IPS-NIHi7 (cell line): ENCODE results near the gene FAM162A.
A peak's percentile ranks its signal among the peaks of the same experiment; 100 is the strongest.
"Not testable (repeated sequence)": the region's sequence is repeated elsewhere in the genome, so short reads cannot be mapped to it uniquely, and the experiment has no call there.

Experiments used
- DNase-seq: peaks from one replicate; pipeline ENCODE4 v3.0.0; 2012; ENCODE audit warnings: mixed read lengths; ENCODE audit errors: extremely low spot score

Gene FAM162A

DNA sequence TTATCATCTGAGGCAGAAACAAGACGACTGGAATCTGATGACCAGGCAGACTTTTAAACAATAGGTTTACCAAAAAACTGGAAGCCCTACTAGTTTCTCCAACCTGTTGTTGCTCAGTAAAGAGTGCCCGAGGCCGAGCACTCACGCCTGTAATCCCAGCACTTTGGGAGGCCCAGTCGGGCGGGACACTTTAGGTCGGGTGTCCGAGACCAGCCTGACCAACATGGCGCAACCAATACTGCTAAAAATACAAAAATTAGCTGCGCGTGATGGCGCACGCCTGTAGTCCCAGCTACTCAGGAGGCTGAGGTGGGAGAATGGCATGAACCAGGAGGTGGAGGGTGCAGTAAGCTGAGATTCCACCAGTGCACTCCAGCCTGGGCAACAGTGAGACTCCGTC lies 33.0 kb downstream of the FAM162A start:
- DNase-seq: no peak

DNA sequence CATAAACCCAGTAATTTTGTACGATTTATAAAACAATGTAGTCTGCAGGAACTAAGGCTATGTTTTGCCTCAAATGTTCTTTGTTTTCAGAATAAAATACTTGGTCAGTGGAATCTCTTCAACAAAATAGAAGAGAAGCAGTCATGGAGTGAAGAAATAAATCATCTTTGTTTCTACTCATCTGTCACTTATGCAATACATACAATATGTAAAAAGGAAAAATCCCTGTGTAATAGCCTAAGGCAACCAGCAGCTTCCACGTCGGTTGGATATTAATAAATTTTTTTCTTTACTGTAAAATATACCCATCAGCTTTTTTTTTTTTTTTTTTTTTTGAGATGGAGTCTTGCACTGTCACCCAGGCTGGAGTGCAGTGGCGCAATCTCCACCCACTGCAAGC lies 37.1 kb downstream of the FAM162A start:
- no peak for DNase-seq

DNA sequence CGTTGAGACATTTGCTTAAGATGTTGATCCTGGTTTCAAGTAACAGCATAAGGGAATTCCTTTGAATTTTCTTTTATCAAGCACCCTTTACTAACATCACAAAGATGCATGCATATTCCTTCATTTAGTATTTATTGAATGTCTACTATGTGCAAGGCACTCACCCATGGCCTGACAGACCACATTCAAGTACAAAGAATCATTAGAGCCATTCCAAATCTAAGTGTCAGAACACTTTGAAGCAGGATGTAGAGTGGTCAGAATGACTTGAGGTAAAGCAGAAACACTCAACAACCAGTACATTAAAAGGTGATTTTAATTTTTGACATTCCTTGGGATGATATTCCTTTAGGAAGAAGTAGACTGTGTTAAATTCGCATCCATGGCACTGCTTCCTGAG lies 37.9 kb downstream of the FAM162A start:
- no peak for DNase-seq

DNA sequence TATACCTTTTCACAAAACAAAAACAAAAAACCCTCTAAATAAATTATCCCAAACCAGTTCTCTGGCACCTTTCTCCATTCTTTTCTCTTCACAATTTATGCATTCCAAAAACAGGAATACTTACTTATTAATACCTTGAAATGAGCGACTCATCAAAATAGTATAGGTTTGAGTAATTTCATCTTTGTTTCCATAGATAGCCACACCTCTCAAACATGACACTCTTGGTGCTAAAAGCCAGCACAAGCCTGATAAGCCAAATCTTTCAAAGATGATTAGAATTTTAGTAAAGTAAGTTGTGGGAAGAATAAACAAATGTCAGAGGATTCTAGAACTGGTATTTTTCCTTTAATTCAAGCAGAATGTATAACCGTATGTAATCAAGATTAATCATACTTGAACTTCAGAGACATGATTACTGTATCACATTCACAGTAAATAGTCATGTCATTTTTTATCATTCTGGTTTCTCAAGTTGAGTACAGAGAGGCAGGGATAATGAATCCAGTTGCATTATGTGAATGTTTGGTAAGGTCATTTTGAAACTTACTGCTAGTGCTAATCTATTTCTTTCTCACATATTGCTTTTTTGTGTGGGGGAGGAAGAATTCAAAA lies 44.0 kb downstream of the FAM162A start:
- DNase-seq: no peak

DNA sequence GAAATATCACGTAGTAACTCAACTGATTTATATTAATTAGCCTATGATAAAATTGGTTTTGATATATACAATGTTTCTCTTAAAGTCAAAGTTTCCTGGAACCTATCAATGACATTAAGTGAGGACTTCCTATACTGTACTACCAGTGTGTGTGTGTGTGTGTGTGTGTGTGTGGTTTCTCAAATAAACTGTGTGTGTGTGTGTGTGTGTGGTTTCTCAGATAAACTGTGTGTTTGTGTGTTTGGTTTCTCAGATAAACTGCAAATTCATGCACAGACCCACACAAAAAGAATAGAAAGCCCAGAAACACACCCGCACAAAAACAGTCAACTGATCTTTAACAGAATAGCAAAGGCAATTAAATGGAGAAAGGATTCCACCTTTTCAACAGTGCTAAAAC lies 46.4 kb downstream of the FAM162A start:
- no peak for DNase-seq

DNA sequence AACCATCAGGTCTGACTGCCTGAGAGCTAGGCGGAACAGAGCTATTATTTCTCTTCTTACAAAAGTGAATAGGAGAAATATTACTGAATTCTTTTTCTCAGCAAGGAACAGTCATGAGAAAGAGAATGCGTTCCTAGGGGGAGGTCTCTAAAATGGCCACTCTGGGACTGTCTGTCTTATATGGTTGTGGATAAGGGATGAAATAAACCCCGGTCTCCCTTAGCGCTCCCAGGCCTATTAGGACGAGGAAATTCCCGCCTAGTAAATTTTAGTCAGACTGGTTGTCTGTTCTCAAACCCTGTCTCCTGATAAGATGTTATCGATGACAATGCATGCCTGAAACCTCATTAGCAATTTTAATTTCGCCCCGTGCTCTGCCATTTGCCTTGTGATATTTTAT lies 52.0 kb downstream of the FAM162A start:
- no peak for DNase-seq

DNA sequence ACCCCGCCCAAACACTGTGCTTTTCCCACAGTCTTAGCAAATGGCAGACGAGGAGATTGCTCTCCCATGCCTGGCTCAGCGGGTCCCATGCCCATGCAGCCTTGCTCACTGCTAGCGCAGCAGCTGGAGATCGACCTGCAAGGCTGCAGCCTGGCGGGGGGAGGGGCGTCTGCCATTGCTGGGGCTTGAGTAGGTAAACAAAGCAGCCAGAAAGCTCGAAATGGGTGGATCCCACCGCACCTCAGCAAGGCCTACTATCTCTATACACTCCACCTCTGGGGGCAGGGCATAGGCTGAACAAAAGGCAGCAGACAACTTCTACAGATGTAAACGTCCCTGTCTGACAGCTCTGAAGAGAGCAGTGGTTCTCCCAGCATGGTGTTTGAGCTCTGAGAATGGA lies 59.1 kb downstream of the FAM162A start:
- DNase-seq: peak; percentile 17

DNA sequence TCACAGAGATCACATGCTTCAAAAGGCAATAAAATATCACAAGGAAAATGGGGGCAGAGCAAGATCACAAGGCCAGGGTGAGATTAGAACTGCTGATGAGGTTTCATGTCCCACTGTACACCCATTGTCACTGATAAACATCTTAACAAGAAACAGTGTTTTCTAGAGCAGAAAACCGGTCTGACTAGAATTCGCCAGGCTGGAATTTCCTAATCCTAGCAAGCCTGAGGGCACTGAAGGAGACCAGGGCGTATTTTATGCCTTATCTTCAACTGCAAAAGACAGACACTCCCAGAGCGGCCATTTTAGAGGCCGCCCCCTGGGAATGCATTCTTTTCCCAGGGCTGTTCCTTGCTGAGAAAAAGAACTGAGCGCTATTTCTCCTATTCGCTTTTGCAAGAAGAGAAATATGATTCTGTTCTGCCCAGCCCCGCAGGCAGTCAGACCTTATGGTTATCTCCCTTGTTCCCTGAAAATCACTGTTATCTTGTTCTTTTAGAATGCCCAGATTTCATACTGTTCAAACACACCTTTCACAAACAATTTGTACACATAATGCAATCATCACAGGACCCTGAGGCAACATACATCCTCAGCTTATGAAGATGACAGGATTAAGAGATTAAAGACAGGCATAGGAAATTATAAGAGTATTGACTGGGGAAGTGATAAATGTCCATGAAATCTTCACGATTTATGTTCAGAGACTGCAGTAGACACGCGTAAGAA lies 59.9 kb downstream of the FAM162A start:
- not testable (repeated sequence) for DNase-seq

DNA sequence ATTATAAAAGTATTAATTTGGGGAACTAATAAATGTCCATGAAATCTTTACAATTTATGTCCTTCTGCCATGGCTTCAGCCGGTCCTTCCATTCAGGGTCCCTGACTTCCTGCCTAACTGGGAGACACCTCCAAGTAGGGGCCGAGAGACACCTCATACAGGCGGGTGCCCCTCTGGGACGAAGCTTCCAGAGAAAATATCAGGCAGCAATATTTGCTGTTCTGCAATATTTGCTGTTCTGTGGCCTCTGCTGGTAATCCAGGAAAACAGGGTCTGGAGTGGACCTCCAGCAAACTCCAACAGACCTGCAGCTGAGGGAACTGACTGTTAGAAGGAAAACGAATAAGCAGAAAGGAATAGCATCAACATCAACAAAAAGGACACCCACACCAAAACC lies 60.5 kb downstream of the FAM162A start:
- not testable (repeated sequence) for DNase-seq

DNA sequence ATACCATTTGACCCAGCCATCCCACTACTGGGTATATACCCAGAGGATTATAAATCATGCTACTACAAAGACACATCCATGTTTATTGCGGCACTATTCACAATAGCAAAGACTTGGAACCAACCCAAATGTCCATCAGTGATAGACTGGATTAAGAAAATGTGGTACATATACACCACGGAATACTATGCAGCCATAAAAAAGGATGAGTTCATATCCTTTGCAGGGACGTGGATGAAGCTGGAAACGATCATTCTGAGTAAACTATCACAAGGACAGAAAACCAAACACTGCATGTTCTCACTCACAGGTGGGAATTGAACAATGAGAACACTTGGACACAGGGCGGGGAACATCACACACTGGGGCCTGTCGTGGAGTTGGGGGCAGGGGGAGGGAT lies 64.2 kb downstream of the FAM162A start:
- DNase-seq: not testable (repeated sequence)

DNA sequence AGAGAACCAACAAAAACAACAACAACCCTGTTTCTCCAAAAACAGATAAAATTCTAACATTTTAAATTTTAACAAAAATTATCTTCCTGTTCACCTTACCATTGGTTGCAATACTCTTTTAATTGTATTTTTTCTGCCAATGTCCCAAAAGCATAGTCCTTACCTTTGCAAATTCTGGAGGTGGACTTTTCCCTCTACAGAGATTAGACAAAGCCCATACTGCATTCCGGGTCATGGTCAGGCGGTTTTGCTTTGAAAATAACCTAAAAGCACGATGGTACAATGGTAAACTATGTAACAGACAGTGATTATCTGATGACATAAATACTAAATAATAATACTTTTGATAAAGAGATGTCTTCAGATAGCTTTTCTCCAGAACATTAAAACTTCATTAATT lies 67.4 kb downstream of the FAM162A start:
- DNase-seq: no peak

DNA sequence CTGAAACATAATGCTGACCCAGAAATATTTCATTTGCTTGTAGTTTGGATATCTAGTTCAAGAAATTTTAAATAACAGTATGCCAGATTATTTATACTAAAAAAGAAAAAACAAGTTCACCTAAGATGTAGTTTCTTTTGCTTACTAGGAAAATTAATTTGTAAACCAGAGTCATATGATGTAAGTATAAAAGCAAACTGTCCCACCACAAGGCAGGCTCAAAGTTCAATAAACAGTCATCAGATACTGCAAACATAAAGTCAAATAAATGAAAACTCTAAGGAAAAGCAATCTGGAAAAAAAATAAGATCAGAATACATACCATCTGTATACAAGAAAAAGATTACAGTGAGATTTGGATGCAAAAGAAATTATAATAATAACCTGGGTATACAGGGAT lies 72.1 kb downstream of the FAM162A start:
- DNase-seq: no peak

DNA sequence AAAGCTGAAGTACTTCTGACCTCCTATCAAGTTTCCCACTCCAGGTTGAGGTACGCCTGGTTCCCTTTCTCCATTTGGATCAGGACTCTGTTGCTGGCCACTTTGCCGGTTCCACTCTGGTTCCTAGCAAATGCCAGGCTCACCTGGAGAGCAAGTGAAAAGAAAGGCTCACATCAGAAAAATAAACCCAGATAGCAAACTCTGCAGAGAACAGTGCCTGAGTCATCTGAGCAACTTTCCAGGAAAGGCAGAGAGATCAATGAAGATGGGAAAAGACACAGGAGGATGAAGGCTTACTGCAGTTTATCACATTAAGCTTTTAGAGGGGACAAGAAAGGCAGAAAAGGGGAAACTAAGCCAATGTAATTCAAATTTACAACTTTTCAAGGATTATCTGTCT lies 73.7 kb downstream of the FAM162A start:
- DNase-seq: no peak

DNA sequence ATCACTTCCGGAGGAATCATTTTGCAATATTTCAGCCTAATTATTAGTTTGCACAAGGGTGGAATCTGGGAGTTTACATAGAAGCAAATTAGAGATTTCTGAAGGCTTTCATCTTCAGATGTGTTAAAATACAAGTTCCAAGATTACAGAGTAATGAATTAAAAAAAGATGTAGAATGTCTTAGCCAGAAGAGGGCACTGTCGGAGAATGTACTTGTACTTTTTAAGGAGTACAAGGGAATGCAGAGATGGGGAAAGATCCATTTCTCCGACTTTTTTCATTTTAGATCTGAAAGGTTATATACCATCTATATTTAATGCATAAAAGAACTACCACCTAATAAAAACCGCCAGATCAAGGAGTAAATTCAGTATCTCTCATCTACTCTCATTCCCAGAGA lies 75.0 kb downstream of the FAM162A start:
- peak; percentile 15 for DNase-seq

DNA sequence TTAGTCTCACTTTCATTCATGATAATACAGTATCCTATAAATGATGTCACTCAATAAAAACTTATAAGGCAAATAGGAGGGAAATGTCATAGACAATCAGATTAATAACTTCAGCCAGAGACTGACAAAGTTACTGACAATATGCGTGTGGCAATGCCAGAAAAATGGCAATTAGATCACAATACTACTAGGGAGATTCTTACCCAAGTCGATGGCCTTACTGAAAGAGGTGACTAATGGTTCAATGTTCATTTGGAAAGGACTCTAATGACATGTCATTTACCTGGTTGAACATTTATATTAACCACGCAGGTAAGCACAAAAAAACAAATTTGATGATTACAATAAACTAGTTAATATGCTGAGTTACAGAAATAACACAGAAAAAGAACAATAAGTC lies 77.8 kb downstream of the FAM162A start:
- DNase-seq: no peak
